GM12864 (cell line): ENCODE measurements around the gene SULT4A1.
"Not testable (repeated sequence)": the region's sequence is repeated elsewhere in the genome, so short reads cannot be mapped to it uniquely, and the experiment has no call there.

Source experiments
- DNase-seq: peaks from one replicate; pipeline ENCODE4 v3.0.0-alpha.2; 2011; ENCODE audit warnings: low read depth
- H3K4me3 ChIP-seq: 2 replicates; pipeline ENCODE4 v1.5.1; 2011; ENCODE audit warnings: mild to moderate bottlenecking, low read depth, low read length, control low read depth
- TF ChIP-seq, protein P1 (sequence below): IDR thresholded peaks from 2 replicates; pipeline ENCODE4 v1.5.1; 2011; ENCODE audit warnings: low read depth, mild to moderate bottlenecking, moderate library complexity, low read length, control low read depth, inconsistent platforms; ENCODE audit errors: missing control alignments

The SULT4A1 gene

DNA sequence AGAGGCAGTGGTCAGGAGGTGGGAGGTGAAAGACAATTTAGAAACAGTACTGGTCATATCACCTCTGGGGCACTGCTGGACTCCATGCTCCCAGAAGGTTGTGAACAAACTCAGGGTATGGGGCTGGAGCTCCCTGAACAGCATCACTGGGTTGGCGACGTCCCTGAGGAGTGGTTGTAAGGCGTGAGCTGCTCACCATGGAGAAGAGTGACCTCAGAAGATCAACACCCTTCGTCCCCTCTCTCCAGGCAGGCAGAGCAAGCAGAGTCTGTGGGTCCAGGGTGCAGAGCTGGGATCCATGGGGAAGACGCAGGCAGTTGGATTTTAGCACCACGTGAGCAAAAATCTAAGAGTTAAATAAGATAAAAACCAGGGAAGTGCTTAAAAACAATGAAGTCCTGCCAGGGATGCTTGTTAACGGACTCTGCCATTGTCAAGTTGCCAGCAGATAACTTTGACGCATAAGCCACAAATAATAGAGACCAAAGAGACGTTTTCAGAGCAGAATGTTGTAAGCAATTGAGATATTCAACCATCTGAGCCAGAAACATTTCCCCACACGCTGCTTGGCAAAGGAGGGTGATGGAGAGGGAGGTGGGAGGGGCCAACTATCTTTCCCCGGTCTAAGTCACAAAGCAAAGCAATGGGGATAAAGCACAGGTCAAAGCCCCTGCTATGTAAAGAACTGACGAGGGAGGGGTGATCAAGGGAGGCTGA is 15.9 kb upstream of the SULT4A1 start:
- TF ChIP-seq, protein P1, sequence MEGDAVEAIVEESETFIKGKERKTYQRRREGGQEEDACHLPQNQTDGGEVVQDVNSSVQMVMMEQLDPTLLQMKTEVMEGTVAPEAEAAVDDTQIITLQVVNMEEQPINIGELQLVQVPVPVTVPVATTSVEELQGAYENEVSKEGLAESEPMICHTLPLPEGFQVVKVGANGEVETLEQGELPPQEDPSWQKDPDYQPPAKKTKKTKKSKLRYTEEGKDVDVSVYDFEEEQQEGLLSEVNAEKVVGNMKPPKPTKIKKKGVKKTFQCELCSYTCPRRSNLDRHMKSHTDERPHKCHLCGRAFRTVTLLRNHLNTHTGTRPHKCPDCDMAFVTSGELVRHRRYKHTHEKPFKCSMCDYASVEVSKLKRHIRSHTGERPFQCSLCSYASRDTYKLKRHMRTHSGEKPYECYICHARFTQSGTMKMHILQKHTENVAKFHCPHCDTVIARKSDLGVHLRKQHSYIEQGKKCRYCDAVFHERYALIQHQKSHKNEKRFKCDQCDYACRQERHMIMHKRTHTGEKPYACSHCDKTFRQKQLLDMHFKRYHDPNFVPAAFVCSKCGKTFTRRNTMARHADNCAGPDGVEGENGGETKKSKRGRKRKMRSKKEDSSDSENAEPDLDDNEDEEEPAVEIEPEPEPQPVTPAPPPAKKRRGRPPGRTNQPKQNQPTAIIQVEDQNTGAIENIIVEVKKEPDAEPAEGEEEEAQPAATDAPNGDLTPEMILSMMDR, result no peak

DNA sequence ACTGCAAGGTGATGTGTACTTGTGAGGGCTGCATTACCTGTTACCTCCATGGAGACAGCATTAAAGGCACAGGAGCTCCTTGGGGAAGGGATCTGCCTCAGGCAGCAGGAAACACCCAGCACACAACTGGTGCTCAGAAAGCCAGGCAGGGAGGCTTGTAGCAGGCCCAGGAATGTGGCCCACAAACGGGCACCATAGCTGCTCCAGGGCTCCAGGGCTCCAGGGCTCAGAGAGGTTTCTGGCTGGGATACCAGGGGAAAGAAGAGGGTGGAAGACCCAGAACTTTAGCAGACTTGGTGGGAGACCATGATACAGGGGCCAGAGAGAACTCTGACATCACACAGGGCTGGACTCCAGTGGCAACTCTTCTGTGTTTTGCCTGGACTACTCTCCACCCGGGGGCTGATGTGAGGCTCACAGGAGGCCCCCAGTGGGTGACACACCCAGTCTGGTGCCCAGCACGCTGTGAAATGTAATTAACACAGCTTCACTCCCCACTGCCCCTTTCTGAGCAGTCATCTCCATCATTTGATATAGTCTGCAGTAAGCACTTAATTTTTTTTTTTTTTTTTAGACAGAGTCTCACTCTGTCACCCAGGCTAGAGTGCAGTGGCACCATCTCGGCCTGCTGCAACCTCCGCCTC is 14.7 kb upstream of the SULT4A1 start:
- H3K4me3 ChIP-seq, result no peak overlapping the region
- TF ChIP-seq, protein P1, result no peak

More for the DNA sequence above, 15.9 kb upstream of the SULT4A1 start:
- DNase-seq, result no peak
- no peak overlapping the region for H3K4me3 ChIP-seq

DNA sequence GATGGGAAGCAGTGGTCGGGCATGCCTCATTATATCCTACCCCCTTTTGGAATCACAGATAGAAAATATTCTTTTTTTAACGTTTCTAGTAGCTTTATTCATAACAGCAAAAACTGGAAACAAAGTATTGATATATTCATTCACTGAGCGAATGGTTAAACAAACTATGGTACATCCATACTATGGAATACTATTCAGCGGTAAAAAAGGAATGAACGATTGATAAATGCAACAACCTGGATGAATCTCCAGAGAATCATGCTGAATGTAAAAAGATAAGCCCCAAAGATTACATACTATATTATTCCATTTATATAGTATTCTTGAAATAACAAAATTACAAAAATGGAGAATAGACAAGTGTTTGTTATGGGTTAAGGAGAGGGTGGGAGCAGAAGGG is 7.5 kb upstream of the SULT4A1 start:
- H3K4me3 ChIP-seq, result no peak overlapping the region
- DNase-seq, result no peak
- TF ChIP-seq, protein P1, result no peak

More for the DNA sequence above, 14.7 kb upstream of the SULT4A1 start:
- DNase-seq, result no peak

DNA sequence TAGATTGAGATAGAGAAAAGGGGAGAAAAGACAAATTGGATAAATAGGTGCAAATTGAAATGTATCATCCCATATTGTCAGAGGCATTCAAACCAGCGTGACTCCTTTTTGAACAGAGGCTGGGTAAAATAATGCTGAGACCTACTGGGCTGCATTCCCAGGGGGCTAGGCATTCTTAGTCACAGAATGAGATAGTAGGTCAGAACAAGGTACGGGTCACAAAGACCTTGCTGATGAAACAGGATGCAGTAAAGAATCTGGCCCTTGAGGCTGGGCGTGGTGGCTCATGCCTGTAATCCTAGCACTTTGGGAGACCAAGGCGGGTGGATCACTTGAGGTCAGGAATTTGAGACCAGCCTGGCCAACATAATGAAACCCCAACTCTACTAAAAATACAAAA is 6.7 kb upstream of the SULT4A1 start:
- H3K4me3 ChIP-seq, DNase-seq: not testable (repeated sequence)

DNA sequence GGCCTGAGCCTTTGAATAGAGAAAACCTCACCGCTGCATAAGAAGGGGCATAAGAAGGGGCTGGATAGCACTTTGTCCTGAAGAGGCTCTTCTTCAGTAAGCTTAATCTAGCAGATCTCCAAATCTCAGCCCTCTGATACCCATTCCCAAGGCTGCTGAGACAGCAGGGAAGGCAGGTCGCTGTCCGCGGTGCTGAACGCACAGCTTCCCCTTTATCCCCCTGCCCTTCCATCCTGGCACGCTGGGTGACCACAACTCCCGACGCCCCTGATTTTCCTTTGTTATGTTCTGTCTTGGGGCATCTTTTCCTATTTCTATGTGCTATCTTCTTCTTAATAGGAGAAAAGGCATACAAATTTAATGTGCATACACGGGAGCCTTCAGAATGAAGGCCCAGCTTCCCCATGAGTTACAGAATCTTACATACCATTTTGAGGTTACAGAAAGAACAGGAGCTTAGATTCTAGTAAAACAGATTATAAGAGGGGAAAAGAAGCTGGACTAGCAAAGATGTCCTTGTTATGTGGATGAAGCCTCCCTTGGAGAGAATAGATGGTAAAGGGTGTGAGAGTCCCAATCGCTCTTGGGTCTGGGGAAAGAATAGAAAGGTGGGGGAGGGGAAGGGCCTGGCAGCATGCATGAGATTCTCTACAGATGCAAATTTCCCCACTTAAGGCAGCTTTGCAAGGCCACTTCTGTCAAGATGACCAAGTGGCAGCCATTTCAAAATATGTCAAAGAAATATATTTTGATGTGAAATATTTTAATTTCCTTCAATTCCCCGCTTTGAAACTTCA is 5.7 kb upstream of the SULT4A1 start:
- DNase-seq, result no peak
- TF ChIP-seq, protein P1, result no peak
- H3K4me3 ChIP-seq, result no peak overlapping the region

DNA sequence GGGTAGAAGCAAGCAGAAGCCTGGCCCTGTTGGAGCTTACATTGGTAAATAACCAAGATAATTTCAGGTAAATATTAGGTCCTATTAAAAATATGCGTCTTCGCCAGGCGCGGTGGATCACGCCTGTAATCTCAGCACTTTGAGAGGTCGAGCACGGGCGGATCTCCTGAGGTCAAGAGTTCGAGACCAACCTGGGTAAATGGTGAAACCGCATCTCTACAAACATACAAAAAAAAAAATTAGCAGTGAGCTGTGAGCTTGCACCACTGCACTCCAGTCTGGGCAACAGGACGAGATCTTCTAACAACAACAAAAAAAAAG is 529 bp upstream of the SULT4A1 start:
- H3K4me3 ChIP-seq, result no peak overlapping the region
- no peak for DNase-seq
- TF ChIP-seq, protein P1, result no peak

DNA sequence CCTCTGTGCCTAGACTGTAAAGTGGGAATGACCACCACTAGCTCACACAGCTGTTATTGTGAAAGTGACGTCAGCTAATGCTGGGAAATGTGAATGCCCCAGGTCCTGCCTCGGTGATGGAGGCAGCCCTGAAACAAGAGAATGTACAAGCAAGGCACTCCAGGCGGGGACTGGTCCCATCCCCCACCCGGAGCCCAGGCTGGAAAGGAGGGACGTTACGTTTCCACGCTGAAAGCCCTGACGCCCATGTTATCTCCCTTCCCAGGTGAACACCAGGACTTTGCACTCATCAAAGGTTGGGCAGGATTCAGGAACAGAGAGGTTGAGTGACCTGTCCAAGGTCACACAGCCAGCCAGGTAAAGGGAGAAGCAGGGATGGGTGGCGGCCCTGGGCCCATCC is 784 bp downstream of the SULT4A1 start:
- TF ChIP-seq, protein P1, result no peak
- no peak overlapping the region for H3K4me3 ChIP-seq
- no peak for DNase-seq
